Measurements from ENCODE around the gene ADARB2. TPM values are rescaled to one million over a fixed set of nuclear protein-coding genes. Genes with fewer than 3 reads are reported as not detected.

ADARB2 gene
- total RNA-seq, 2 experiments from 2014 or later, result not detected

DNA sequence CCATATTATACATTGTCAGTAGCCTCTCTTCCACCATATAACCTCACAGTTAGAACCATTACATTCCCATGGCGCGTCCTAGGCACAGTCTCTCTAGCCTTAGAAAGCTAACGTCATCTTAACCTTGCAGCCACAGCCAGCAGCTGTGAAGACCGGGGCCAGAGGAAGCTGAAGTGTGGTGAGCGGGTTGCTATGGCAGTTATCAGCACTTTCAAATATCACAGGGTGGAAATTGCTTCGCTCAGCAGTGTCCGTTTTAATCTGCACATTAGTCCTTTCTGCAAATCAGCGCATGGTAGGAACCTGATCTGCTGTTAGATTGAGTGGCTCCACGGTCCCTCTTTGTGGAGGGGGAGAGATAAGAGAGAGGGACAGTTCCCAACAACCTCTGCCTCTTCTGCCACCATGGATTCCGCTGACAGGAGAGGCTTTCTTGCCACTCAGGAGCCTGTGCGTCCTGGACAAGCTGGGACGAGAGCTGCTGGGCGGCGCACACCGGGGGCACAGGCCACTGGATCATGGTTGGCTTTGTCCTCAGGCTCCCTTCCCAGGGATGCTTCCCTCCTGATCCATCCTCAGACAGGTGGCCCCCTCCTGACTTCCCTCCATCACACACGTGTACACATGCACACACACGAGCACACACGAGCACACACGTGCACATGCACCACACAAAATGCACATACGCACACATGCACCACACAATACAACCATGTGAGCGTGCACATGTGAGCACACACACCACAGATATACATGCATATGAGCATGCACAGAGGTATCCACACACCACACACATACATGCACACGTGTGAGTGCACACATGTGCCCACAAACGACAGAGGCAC lies 587.3 kb downstream of the ADARB2 start:
- ChIA-PET CTCF (no interaction called here), POLR2A (no interaction called here)

DNA sequence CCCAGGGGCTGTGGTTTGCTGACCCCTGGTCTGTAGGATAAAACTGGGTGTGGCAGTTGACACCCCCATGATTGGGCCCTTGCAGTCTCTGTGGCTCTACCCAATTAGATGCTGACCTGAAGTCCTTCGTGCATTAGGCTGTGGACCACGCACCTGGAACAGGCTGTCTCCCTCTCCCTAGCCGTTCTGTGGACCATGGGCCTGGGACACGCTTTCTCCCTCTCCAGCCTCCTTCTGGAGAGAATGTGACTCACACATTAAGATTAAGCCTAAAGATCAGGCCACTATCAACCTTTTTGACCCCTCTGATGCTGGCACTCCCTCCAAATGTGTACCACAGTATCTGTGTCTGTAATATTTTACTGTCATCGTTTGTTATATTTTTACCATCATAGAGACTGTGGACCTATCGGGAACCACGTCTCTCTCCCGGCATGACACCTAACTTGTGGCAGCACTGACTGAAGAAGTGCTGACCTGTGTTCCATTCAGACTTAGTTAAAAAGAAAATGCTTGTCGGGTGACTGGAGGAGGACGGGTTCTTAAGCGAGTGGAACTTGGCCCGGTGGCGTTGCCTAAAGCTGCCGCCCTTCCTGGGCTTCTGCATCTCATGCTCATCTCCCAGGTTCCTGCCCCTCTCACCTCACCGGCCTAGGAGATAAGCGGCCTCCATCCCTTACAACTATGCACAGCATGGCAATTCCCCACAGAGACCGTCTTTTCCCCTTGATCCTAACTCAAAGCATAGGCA lies 588.3 kb downstream of the ADARB2 start:
- ChIA-PET CTCF (no interaction called here), POLR2A (no interaction called here)

DNA sequence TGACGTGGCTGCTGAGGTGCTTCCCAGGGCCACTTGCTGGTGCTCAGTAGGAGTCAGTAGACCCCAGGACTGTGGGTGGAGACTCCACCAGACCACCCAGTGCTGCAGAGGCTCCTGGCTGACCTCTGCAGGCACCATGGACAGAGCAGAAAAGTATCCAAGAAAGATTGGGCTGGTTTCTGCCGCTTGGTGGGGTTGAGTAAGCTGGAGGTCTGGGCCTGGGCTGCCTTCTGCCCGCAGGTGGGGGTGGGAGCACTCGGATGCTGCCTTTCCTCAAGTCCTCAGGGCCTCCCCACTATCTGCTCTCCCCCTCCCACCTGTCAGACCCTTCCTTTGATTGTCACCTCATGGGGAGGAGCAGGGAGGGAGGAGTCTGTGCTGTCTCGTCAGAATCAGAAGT lies 589.5 kb downstream of the ADARB2 start:
- POLR2A ChIA-PET, result no interaction called here
- CTCF ChIA-PET, result no interaction called here

DNA sequence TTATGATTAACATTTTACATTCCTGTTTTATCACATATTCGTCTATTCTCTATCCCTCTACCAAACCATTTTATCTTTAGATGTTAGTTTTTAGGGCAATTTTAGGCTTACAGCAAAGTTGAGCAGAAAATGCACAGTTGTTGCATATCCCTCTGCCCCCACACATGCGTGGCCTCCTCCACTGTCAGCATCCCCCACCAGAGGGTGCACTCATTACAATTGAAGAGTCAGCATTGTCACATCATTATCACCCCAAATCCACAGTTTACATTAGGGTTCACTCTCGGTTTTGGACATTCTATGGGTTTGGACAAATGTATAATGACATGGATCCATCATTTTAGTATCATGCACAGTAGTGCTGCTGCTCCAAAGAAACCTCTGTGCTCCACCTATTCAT lies 594.7 kb downstream of the ADARB2 start:
- CTCF ChIA-PET, result no interaction called here
- POLR2A ChIA-PET, result no interaction called here

DNA sequence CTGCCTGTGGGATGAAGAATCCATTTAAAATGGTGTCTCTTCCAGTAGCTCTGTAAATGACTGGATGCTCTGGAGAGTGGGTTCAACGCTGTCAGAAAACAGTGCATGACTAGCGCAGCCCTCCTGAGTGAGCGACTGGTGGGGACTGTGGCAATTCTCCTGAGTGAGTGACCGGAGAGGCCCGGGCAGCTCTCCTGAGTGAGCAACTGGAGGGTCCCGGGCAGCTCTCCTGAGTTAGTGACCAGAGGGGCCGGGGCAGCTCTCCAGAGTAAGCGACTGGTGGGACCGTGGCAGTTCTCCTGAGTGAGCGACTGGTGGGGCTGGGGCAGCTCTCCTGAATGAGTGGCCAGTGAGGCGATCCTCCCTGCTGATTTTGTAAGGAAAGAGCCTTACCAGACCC lies 595.6 kb downstream of the ADARB2 start:
- ChIA-PET CTCF (no interaction called here), POLR2A (no interaction called here)

DNA sequence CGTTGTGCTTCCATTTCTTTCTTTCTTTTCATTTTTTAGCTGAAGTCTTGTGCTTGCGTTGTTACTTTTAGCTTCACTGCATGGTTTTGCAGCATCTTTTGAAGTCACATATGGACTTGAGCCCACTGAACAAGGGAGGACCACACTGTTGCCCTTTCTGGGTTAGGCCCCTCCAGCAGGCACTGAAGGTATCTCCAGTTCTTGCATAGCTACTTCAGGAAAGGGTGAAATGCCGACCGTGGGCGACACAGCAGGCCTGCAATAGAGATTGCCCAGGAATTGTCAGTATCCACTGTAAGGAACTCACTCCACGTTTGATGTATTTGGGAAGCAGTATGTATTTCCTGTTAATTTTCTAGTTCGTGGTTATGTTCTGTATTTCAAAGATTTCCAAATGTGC lies 596.1 kb downstream of the ADARB2 start:
- POLR2A ChIA-PET, result no interaction called here
- CTCF ChIA-PET, result no interaction called here

DNA sequence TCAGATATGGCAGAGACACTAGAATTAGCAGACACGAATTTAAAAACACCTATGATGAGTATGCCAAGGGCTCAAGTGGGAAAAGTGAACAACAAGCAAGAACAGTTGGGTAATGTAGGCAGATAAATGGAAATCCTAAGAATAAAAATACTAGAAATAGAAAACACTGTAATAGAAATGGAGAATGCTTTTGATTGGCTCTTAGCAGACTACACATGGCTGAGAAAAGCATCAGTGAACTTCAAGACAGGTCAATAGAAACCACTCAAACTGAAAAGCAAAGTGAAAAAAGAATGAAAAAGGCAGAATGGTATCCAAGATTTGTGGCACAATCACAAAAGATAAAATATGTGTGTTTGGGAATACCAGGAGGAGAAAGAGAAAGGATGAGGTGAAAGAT lies 598.8 kb downstream of the ADARB2 start:
- POLR2A ChIA-PET, result no interaction called here
- CTCF ChIA-PET, result no interaction called here

DNA sequence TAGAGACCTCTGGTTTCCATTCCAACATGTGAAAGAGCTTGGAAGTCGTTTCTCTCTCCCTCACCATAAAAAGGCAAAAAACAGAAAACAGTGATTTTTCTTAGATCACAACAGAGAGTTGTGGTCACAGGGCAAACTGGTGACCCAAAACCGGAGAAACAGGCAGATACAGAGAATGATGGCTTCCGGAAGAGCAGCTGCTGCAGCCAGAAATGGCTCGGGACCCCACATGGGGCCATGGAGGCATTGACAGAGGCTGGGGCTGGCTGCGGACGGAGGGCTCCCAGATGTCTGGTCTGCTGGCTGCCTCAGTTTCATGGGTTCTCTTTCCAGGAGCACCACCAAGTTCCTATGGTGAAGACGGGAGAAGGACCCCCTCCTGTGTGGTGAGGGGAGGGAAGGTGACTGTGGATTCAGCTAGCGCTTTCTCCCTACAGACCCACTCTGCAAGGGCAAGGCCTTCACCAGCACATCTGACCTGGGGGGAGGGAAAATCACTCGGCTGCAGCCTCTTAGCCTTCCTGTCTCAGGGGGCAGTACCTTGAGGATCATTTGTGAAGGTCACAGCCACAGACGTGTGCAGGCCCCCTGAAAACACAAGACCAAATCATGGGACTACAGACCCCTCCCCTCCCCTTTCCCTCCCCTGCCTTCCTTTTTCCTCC lies 599.7 kb downstream of the ADARB2 start:
- ChIA-PET POLR2A (no interaction called here), CTCF (no interaction called here)

DNA sequence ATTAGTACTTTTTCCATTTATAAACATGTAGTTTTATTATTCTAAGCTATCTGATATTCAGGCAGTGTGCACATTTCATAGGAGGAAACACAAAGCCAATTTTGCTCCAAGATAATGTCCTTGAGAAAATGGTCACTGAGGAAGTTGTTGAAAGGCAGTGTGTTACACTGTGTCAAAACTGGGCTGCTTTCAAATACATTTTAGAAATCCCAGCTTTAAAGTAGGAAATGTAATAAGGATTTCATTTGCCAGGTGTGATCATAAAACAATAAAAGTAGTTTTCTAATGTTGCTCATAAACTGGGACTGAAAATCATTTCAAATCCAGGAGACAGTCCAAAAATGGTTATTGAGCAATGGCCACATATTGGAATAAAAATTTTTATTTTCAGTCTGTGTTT lies 601.1 kb downstream of the ADARB2 start:
- POLR2A ChIA-PET, result no interaction called here
- CTCF ChIA-PET, result no interaction called here

DNA sequence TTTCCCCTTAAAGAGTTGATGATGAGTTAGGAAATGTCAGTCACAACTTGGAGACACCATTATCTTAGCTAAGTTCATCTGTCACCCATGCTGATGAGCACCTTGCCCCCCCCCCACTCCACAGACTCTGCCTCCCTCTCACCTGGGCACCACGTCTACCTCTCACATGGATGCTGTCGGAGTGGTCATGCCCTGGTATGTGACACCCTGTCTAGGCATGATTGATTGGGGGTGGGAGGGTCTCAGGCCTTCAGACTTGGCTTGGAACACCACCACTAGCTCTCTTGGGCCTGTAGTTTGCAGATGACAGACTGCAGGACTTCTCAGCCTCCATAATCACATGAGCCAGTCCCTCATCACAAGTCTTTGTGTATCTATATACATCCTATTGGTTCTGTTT lies 603.2 kb downstream of the ADARB2 start:
- CTCF ChIA-PET, result no interaction called here

DNA sequence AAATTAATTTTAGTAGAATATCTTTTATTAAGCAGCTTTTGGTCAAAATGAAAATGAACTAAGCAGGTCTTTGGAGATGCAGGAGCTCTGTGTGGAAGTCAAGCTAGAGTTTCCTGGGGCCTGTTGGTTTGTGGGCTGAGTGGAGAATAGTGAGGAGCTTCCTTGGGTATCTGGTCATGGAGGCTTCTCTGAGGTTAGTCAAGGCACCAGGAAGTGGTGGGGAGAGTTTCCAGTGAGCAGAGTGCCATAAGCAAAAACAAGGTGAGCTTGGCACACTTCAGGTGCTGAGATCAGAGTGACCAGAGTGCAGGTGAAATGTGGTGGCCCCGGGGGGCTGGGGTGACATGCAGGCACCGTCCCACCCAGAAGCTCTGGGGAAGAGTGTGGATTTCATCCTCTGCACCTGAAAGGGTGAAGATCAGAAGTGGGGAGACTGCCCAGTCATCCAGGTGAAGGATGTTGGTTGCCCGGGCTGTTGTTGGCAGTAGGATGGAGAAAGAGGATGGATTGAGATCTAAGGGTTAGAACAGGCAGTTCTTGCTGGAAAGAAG lies 603.8 kb downstream of the ADARB2 start:
- ChIA-PET POLR2A (no interaction called here), CTCF (no interaction called here)

More for the DNA sequence above, 603.2 kb downstream of the ADARB2 start:
- POLR2A ChIA-PET, result no interaction called here

DNA sequence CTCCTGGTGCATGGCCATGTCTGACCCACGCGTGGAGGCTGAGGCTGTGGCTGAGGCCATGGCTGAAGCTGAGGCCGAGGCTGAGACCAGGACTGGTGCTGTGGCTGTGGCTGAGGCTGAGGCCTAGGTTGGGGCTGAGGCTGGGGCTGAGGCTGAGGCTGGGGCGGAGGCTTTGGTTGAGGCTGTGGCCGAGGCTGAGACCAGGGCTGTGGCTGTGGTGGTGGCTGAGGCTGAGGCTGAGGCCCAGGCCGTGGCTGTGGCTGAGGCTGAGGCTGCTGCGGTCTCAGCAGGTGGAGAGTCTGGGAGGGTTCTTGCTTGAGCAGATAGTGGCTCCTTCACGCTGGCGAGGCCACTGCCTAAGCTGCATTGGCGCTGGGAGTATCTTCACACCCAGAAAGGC lies 604.7 kb downstream of the ADARB2 start:
- ChIA-PET CTCF (no interaction called here), POLR2A (no interaction called here)

DNA sequence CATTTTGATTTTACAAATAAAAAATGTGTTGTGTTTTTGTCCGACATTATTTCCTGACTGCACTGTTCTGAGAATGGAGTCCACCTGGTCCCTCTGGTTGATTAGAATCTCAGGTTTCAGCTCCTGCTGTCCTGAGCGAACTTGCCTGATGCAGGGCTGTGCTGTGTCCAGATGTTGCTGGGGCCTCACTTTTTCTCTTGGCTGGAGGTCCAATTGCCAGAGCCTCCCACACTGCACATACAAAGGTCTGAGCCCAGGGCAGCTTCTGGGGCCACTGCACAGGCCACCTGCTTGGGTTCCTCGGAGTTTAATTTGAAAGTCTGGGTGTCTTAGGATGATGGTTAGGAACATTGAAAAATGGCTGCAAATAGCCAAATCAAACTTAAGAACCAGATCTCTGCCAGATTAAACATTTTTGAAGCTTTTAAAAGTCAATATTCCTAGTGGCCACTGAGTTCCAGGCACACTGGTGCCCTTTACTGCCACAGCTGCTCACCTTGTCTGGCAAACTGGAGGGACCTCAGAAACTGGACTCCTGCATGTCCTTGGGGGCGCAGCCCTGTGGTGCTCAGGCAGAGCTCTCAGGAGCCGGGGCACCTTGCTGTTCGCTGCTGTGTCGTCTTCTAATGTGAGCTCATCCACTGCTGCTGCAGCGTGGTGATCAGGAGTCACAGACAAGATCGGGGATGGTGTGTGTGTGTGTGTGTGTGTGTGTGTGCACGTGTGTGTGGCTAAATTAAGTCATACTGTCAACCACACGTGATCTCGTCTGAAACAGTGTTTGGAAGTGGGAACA lies 606.1 kb downstream of the ADARB2 start:
- POLR2A ChIA-PET, result no interaction called here
- CTCF ChIA-PET, result no interaction called here

DNA sequence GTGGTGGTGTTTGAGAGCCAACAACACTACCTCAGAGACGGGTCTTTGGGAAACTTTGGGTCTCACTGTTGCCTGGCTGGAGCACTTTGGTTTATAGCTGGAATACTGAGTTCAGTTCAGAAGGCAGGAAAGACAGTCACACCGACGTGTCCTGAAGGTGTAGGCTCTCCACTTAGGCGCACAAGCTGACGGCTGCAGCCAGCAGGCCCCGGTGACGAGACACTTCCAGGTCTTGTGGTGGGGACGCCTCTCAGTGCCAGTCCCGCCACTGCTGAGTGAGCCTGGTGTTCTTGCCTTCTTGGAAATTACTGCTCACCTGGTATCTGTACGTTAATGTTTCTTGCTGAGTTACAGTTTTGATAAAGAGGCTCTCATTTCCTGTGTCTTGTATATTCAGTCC lies 607.1 kb downstream of the ADARB2 start:
- CTCF ChIA-PET, result no interaction called here
- POLR2A ChIA-PET, result no interaction called here

DNA sequence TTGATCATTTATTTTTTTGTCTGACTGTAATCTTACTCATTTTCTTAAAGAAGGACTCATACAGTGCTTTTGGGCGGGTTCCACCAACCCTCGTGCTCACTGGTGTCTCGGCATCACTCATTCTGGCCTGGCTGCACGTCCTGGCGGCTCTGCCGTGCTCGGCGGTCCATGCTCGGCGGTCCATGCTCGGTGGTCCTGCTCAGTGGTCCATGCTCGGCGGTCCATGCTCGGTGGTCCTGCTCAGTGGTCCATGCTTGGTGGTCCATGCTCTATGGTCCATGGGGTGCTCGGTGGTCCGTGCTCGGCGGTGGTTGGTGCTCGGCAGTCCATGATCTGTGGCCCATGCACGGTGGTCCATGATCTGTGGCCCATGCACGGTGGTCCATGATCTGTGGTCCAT lies 608.7 kb downstream of the ADARB2 start:
- ChIA-PET CTCF (no interaction called here), POLR2A (no interaction called here)

DNA sequence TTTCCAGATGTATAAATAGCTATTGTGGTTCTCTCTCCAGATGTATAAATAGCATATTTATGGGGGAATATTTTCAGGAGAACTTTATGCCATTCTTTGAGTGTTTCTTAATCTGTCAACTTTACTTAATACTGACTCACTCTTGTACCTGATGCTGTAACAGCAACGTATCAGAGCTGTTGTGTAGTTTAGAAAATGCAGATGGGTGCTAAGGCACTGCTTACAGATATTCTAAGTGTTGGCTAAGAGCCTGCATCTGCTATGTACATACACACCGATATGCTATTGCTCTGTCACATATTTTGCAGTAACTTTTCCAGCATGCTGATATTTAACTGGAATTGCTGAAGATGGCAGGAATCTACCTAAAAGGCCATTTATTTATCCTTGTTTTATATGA lies 609.2 kb downstream of the ADARB2 start:
- POLR2A ChIA-PET, result no interaction called here
- CTCF ChIA-PET, result no interaction called here

DNA sequence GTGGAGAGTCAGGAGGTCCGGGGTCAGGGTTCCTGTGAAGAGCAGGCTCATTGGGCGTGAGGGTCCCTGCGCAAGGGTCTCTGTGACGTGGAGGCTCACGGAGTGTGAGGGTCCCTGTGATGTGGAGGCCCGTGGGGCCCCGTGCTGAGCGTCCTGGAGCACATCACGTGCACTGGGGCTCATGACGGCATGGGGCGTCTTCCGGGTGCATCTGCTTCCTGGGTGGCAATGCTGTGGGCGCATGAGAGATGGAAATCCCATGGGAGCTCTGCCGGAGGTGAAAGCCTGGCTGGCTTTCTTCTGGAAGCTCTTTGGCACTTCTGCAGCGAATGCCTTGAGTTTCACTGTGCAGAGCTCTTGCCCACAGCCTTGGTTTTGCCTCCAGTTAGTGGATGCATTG lies 609.7 kb downstream of the ADARB2 start:
- CTCF ChIA-PET, result no interaction called here
- POLR2A ChIA-PET, result no interaction called here

All from activated CD8-positive, alpha-beta memory T cell treated with anti-CD3 and anti-CD28 coated beads for 36 hours (primary cell).